ENCODE results near the gene DHX30.

DNA sequence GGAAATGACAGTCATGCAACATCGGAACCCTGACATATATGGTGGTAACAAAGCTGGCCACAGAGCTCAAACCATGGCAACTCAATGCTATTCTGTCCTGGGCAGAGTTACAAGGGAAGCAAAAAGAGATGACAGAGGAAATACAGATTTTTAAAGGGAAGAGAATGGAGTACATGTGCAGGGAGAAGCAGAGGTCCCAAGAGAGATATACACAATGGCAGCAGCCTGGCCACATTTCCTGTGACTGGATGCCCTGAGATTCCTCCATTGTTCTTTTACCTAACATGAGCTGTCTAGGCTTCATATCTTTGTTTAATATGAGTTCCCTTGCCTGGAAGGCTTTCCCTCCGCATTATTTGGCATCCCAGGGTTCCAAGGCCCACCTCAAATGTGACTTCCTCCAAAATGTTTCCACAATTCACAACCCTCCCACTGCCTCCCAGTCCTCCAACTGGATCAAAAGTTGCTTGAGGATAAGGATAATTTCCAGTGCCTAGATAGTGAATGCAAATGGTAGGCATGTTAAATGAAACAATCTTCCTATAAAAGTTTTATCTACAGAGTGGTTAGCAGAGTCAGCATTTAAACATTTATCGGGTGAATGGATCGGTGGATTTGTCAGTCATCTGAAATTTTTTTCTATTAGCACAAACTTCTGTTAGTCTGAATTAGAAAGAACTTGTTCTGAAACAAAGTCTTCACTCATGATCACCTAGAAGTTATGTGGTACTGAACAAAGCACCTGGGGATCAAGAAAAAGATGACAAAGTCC, 86.2 kb downstream of the DHX30 start:
- TF ChIP-seq SUZ12 (IDR thresholded peaks at IDR 0.05; ENCODE audit: extremely low read depth, insufficient read depth, insufficient read length) (no peak), ZNF274 (IDR thresholded peaks at IDR 0.05; ENCODE audit: low read depth, low read length) (no peak), YY1 (IDR thresholded peaks at IDR 0.05; ENCODE audit: insufficient read depth, insufficient read length) (no peak)
